SW 1271 (cell line): ENCODE results near the gene ZG16B.

Experiments
- DNase-seq, 2 experiments: peaks; one replicate each; lab custom pipeline; 2025; lab: John Stamatoyannopoulos, UW

Gene ZG16B

GRCh38 chr16:2829501-2830354 is at the start of gene ZG16B:
Gene ZG16B (plus strand): TSS chr16:2830303. CDS start chr16:2830442, 139 bp downstream.
- no peak for DNase-seq

- no peak for DNase-seq
Observed at GRCh38 chr16:2782583-2783351, 47.3 kb upstream of the ZG16B start.

GRCh38 chr16:2783581-2784357 is 46.3 kb upstream of the ZG16B start:
- DNase-seq, result no peak

- no peak for DNase-seq
Observed at GRCh38 chr16:2784358-2785100, 45.6 kb upstream of the ZG16B start.

- no peak for DNase-seq
Observed at GRCh38 chr16:2785101-2785991, 44.8 kb upstream of the ZG16B start.

GRCh38 chr16:2786061-2786825 is 43.9 kb upstream of the ZG16B start:
- no peak for DNase-seq

- DNase-seq, result no peak
Observed at GRCh38 chr16:2786826-2787151, 43.3 kb upstream of the ZG16B start.

- DNase-seq, result no peak
Observed at GRCh38 chr16:2787406-2787805, 42.7 kb upstream of the ZG16B start, which contains the start of gene PRSS33. Gene PRSS33 (minus strand): TSS chr16:2787560. CDS start chr16:2786547, 1,013 bp downstream.

- DNase-seq, result no peak
Observed at GRCh38 chr16:2787961-2788360, 42.1 kb upstream of the ZG16B start.

- no peak for DNase-seq
Observed at GRCh38 chr16:2790631-2791030, 39.5 kb upstream of the ZG16B start.

- no peak for DNase-seq
Observed at GRCh38 chr16:2791174-2791573, 38.9 kb upstream of the ZG16B start.

- DNase-seq, result no peak
Observed at GRCh38 chr16:2792940-2793339, 37.2 kb upstream of the ZG16B start.

GRCh38 chr16:2795395-2796143 is 34.5 kb upstream of the ZG16B start:
- no peak for DNase-seq

- no peak for DNase-seq
Observed at GRCh38 chr16:2798723-2799204, 31.3 kb upstream of the ZG16B start.

GRCh38 chr16:2799205-2799858 is 30.8 kb upstream of the ZG16B start:
- DNase-seq, result no peak

GRCh38 chr16:2799859-2800226 is 30.3 kb upstream of the ZG16B start:
- no peak for DNase-seq

GRCh38 chr16:2803545-2804195 is 26.4 kb upstream of the ZG16B start:
- DNase-seq, result no peak

- DNase-seq, result no peak
Observed at GRCh38 chr16:2804728-2805127, 25.4 kb upstream of the ZG16B start.
